Ramos (cell line): ENCODE data around the gene TRPV3.
"Not testable (repeated sequence)": the region's sequence is repeated elsewhere in the genome, so short reads cannot be mapped to it uniquely, and the experiment has no call there.

Experiments
- in situ Hi-C: fragments of 300-500 bp; cut with MboI; formaldehyde crosslinking; loops from one replicate; pipeline ENCODE4 v1.14.3; 2022; ENCODE audit warnings: low sequenced_read_pairs; ENCODE audit not compliant: unreplicated experiment

The TRPV3 gene

GRCh38 chr17:3575511-3575910, 17.9 kb upstream of the TRPV3 start:
- in situ Hi-C loops, result no loop called here

GRCh38 chr17:3574231-3574630, 16.6 kb upstream of the TRPV3 start:
- in situ Hi-C loops, result no loop called here

GRCh38 chr17:3573246-3574100, 15.9 kb upstream of the TRPV3 start:
- in situ Hi-C loops, result no loop called here

GRCh38 chr17:3572231-3572630, 14.6 kb upstream of the TRPV3 start:
- in situ Hi-C loops, result no loop called here

GRCh38 chr17:3571043-3571900, 13.7 kb upstream of the TRPV3 start:
- in situ Hi-C loops, result no loop called here

- in situ Hi-C loops, result no loop called here
Measured at GRCh38 chr17:3569534-3570137, 12.0 kb upstream of the TRPV3 start.

GRCh38 chr17:3566551-3566950, 8.9 kb upstream of the TRPV3 start:
- in situ Hi-C loops, result no loop called here

GRCh38 chr17:3565143-3565542, 7.5 kb upstream of the TRPV3 start:
- in situ Hi-C loops, result no loop called here

- in situ Hi-C loops, result not testable (repeated sequence)
Measured at GRCh38 chr17:3564241-3564640, 6.6 kb upstream of the TRPV3 start.

GRCh38 chr17:3559270-3559645, 1.6 kb upstream of the TRPV3 start:
- in situ Hi-C loops, result no loop called here

- in situ Hi-C loops, result no loop called here
Measured at GRCh38 chr17:3558603-3559269, 1.1 kb upstream of the TRPV3 start.

- in situ Hi-C loops, result no loop called here
Measured at GRCh38 chr17:3556916-3557767, 470 bp downstream of the TRPV3 start.

GRCh38 chr17:3556239-3556915, 1.2 kb downstream of the TRPV3 start:
- in situ Hi-C loops, result no loop called here

- in situ Hi-C loops, result no loop called here
Measured at GRCh38 chr17:3555189-3555796, 2.3 kb downstream of the TRPV3 start.

GRCh38 chr17:3554440-3554839, 3.2 kb downstream of the TRPV3 start:
- in situ Hi-C loops, result no loop called here

GRCh38 chr17:3553419-3554401, 3.9 kb downstream of the TRPV3 start:
- in situ Hi-C loops, result no loop called here

GRCh38 chr17:3552916-3553315, 4.7 kb downstream of the TRPV3 start:
- in situ Hi-C loops, result no loop called here
